PFSK-1 (cell line): Measurements from ENCODE around the gene FAM53B.

Experiments
- FOXP2 ChIP-seq: optimal IDR thresholded peaks from 2 replicates; pipeline ENCODE3; 2011; ENCODE audit warnings: borderline replicate concordance, control low read depth, inconsistent platforms; ENCODE audit not compliant: insufficient read depth; ENCODE audit errors: extremely low read length, extremely low read depth
- POLR2AphosphoS5 ChIP-seq: IDR thresholded peaks from 2 replicates; pipeline ENCODE4 v1.6.1; 2012; ENCODE audit warnings: low read depth, mild to moderate bottlenecking, control low read depth, low read length, moderate library complexity
- TAF1 ChIP-seq: IDR thresholded peaks from 2 replicates; pipeline ENCODE4 v1.6.1; 2012; ENCODE audit warnings: low read length, control low read depth, borderline replicate concordance; ENCODE audit not compliant: insufficient read depth
- TF ChIP-seq, protein P1 (sequence below), 2 experiments: IDR thresholded peaks; 2 replicates each; pipeline versions ENCODE4 v1.6.1 to v1.8.0; 2011 to 2012; ENCODE audit warnings: low read depth in 2 of 2, low read length in 2 of 2, control low read depth in 1 of 2, inconsistent platforms in 1 of 2, mild to moderate bottlenecking in 1 of 2, moderate library complexity in 1 of 2; ENCODE audit not compliant: insufficient read depth in 1 of 2

- TF ChIP-seq FOXP2 (no peak), TAF1 (no peak), POLR2AphosphoS5 (no peak)
- TF ChIP-seq, protein P1, sequence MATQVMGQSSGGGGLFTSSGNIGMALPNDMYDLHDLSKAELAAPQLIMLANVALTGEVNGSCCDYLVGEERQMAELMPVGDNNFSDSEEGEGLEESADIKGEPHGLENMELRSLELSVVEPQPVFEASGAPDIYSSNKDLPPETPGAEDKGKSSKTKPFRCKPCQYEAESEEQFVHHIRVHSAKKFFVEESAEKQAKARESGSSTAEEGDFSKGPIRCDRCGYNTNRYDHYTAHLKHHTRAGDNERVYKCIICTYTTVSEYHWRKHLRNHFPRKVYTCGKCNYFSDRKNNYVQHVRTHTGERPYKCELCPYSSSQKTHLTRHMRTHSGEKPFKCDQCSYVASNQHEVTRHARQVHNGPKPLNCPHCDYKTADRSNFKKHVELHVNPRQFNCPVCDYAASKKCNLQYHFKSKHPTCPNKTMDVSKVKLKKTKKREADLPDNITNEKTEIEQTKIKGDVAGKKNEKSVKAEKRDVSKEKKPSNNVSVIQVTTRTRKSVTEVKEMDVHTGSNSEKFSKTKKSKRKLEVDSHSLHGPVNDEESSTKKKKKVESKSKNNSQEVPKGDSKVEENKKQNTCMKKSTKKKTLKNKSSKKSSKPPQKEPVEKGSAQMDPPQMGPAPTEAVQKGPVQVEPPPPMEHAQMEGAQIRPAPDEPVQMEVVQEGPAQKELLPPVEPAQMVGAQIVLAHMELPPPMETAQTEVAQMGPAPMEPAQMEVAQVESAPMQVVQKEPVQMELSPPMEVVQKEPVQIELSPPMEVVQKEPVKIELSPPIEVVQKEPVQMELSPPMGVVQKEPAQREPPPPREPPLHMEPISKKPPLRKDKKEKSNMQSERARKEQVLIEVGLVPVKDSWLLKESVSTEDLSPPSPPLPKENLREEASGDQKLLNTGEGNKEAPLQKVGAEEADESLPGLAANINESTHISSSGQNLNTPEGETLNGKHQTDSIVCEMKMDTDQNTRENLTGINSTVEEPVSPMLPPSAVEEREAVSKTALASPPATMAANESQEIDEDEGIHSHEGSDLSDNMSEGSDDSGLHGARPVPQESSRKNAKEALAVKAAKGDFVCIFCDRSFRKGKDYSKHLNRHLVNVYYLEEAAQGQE (IDR thresholded peaks at IDR 0.05; ENCODE audit: insufficient read depth in 1 of 2, low read depth in 2 of 2, low read length in 2 of 2) = no peak
Observed at GRCh38 chr10:124755581-124755980, 11.4 kb upstream of the FAM53B start.
